OCI-LY3 (cell line): ENCODE results near the gene ISOC1.

ENCODE experiments used
- H2AFZ ChIP-seq: fragments of 200-600, 300-600 bp; shearing (Covaris generic); 2 replicates; pipeline ENCODE4 v1.6.0; 2014; ENCODE audit warnings: antibody characterized with exemption, low read depth, low read length
- H3K27ac ChIP-seq: fragments of 200-600, 300-600 bp; sonication (generic); 2 replicates; pipeline ENCODE4 v1.5.1; 2014; ENCODE audit warnings: mild to moderate bottlenecking, low read length, moderate library complexity, mixed read lengths
- H3K27me3 ChIP-seq: fragments of 200-600, 300-600 bp; sonication (generic); 2 replicates; pipeline ENCODE4 v1.6.1; 2014; ENCODE audit warnings: low read depth, low read length, mixed read lengths
- H3K36me3 ChIP-seq: fragments of 200-600, 300-600 bp; sonication (generic); replicated peaks from 2 replicates; pipeline ENCODE3; 2014; ENCODE audit warnings: low read depth, low read length, mixed read lengths
- H3K4me1 ChIP-seq: fragments of 300-600, 200-600 bp; sonication (generic); 2 replicates; pipeline ENCODE4 v1.6.1; 2014; ENCODE audit warnings: low read length, mixed read lengths
- H3K4me2 ChIP-seq: fragments of 200-600, 300-600 bp; sonication (generic); 2 replicates; pipeline ENCODE4 v1.6.1; 2014; ENCODE audit warnings: low read length, mixed read lengths
- H3K4me3 ChIP-seq: fragments of 300-600, 200-600 bp; sonication (generic); 2 replicates; pipeline ENCODE4 v1.5.1; 2014; ENCODE audit warnings: antibody characterized with exemption, mild to moderate bottlenecking, low read length, moderate library complexity
- H3K79me2 ChIP-seq: fragments of 300-600, 200-600 bp; shearing (Covaris generic); 2 replicates; pipeline ENCODE4 v1.6.1; 2014; ENCODE audit warnings: mild to moderate bottlenecking, low read length, mixed read lengths
- H3K9ac ChIP-seq: fragments of 300-600, 200-600 bp; shearing (Covaris generic); 2 replicates; pipeline ENCODE4 v1.6.0; 2014; ENCODE audit warnings: mild to moderate bottlenecking, low read length, moderate library complexity
- H3K9me3 ChIP-seq: fragments of 200-600, 300-600 bp; shearing (Covaris generic); 2 replicates; pipeline ENCODE4 v1.6.1; 2014; ENCODE audit warnings: low read length, mixed read lengths; ENCODE audit not compliant: insufficient read depth
- H4K20me1 ChIP-seq: fragments of 200-600, 300-600 bp; sonication (generic); 2 replicates; pipeline ENCODE4 v1.6.1; 2016; ENCODE audit warnings: low read length, mixed read lengths; ENCODE audit not compliant: insufficient read depth
- EZH2phosphoT487 ChIP-seq: fragments of 200-600 bp; shearing (Covaris generic); IDR thresholded peaks from 2 replicates; pipeline ENCODE4 v1.6.1; 2018; ENCODE audit warnings: antibody characterized with exemption, mixed run types, low read depth
- TF ChIP-seq, protein P1 (sequence below): fragments of 200-600, 300-600 bp; sonication (generic); IDR thresholded peaks from 2 replicates; pipeline ENCODE4 v1.5.1; 2014; ENCODE audit warnings: antibody characterized with exemption, low read length, low read depth

ISOC1 gene

DNA sequence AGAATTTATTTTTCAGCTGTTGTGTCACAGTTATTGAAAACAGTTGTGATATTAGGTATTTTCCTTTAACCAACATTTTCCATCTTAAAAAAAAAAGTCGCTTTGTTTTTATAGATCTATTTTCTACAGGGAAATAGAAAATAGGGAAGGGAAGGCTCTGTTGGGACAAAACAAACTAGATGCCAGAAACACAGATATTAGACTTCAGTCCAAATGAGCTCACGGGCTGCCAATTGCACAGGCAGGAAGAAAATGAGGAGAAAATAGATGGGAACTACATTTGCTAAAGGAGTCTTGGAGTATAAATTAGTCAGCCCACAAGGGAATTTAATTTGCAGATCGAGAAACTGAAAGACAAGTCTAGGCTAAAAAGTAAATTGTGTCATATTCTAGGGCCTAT is 21.4 kb upstream of the ISOC1 start:
- Histone ChIP-seq H2AFZ (no peak overlapping the region), H3K4me3 (no peak overlapping the region)
- TF ChIP-seq, protein P1, sequence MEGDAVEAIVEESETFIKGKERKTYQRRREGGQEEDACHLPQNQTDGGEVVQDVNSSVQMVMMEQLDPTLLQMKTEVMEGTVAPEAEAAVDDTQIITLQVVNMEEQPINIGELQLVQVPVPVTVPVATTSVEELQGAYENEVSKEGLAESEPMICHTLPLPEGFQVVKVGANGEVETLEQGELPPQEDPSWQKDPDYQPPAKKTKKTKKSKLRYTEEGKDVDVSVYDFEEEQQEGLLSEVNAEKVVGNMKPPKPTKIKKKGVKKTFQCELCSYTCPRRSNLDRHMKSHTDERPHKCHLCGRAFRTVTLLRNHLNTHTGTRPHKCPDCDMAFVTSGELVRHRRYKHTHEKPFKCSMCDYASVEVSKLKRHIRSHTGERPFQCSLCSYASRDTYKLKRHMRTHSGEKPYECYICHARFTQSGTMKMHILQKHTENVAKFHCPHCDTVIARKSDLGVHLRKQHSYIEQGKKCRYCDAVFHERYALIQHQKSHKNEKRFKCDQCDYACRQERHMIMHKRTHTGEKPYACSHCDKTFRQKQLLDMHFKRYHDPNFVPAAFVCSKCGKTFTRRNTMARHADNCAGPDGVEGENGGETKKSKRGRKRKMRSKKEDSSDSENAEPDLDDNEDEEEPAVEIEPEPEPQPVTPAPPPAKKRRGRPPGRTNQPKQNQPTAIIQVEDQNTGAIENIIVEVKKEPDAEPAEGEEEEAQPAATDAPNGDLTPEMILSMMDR: no peak
- no peak for TF ChIP-seq EZH2phosphoT487

DNA sequence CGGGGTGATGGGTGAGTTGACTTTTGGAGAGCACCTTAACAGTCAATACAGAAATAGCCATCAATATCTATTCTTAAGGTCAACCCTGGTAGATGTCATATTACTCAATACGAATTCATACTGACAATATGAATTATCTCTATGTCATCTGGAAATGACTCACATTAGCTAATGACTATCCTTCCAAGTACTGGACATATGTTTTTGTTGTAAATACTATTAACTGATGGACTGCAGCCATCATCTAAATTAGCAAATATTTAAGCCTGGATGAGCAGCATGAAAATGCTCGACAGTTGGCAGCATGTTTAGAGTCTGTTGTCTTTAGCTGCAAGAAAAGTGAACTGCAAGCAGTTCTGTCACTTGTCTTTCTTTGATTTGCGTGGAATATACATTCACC is 19.6 kb upstream of the ISOC1 start:
- Histone ChIP-seq H3K4me1 (no peaks in the 10 kb centered on the region), H4K20me1 (no peaks in the 10 kb centered on the region), H3K9ac (no peak overlapping the region), H3K36me3 (no peaks in the 10 kb centered on the region), H2AFZ (no peak overlapping the region), H3K79me2 (no peaks in the 10 kb centered on the region), H3K4me3 (no peak overlapping the region), H3K4me2 (no peak overlapping the region), H3K27me3 (no peaks in the 10 kb centered on the region), H3K9me3 (no peaks in the 10 kb centered on the region), H3K27ac (no peak overlapping the region)
- TF ChIP-seq, protein P1: no peak
- TF ChIP-seq EZH2phosphoT487: no peak

More for the DNA sequence above, 21.4 kb upstream of the ISOC1 start:
- Histone ChIP-seq H3K9me3 (no peaks in the 10 kb centered on the region), H3K79me2 (no peaks in the 10 kb centered on the region), H3K9ac (no peak overlapping the region), H4K20me1 (no peaks in the 10 kb centered on the region), H3K36me3 (no peaks in the 10 kb centered on the region), H3K4me2 (no peak overlapping the region), H3K27me3 (no peaks in the 10 kb centered on the region), H3K27ac (no peak overlapping the region), H3K4me1 (no peaks in the 10 kb centered on the region)

DNA sequence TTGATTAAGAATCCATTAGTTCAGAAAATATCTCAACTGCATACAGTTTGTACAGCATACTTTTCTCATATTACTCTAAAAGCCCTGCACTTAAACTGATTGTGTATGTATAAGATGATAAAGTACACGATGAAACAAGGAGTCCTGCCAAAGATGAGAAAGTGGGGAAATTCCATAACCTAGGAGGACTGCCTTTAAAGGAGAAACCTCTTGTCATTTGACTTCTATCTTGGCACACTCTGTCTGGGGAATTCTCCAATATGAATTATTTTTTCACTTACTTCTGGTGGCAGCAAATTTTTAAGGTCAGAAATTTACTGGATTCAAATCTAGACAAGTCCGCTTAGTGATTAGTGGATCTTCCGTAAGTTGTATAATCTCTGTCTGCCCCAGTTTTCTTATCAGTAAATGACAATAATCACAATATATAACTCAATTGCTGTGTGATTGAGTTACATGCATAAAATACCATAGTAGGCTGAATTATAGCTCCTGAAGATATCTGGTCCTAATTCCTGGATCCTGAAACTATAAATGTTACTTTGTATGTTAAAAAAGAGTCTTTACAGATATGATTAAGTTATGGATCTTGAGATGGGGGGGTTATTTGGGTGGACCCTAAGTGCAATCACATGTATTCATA is 17.0 kb upstream of the ISOC1 start:
- no peak overlapping the region for H3K27ac ChIP-seq
- no peaks in the 10 kb centered on the region for H3K79me2 ChIP-seq
- H3K4me1 ChIP-seq: no peaks in the 10 kb centered on the region
- no peak overlapping the region for H3K4me2 ChIP-seq
- H2AFZ ChIP-seq: no peak overlapping the region
- H3K9ac ChIP-seq: no peak overlapping the region
- H4K20me1 ChIP-seq: no peaks in the 10 kb centered on the region
- H3K4me3 ChIP-seq: no peak overlapping the region
- TF ChIP-seq, protein P1: no peak
- TF ChIP-seq EZH2phosphoT487: no peak
- no peaks in the 10 kb centered on the region for H3K27me3 ChIP-seq
- no peaks in the 10 kb centered on the region for H3K36me3 ChIP-seq
- no peaks in the 10 kb centered on the region for H3K9me3 ChIP-seq

DNA sequence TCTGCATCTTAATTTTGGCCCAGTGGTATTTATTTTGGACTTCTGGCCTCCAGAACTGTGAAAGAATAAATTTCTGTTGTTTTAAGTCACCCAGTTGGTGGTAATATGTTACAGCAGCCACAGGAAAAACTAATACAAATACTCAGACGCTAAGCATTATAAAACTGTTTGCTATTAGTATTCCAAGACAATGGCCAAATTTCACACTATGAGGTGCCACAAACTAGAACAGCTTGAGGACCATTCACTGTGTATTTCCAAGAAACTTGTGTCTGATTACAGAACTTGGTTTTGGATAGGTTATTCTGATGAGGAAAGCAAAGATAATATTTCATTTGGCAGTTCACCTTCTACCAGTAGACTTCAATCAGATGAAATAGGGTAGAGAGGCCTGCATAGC is 16.3 kb upstream of the ISOC1 start:
- H3K36me3 ChIP-seq: no peaks in the 10 kb centered on the region
- no peaks in the 10 kb centered on the region for H4K20me1 ChIP-seq
- no peak overlapping the region for H3K4me3 ChIP-seq
- no peaks in the 10 kb centered on the region for H3K4me1 ChIP-seq
- H3K9me3 ChIP-seq: no peaks in the 10 kb centered on the region
- H3K27me3 ChIP-seq: no peaks in the 10 kb centered on the region
- TF ChIP-seq EZH2phosphoT487: no peak
- TF ChIP-seq, protein P1: no peak
- H3K79me2 ChIP-seq: no peaks in the 10 kb centered on the region
- H2AFZ ChIP-seq: no peak overlapping the region
- H3K27ac ChIP-seq: no peak overlapping the region
- H3K9ac ChIP-seq: no peak overlapping the region
- H3K4me2 ChIP-seq: no peak overlapping the region
